Activated CD8-positive, alpha-beta T cell treated with anti-CD3 and anti-CD28 coated beads for 36 hours (primary cell): ENCODE measurements around the gene RSBN1L. TPM values are rescaled to one million over a fixed set of nuclear protein-coding genes. Genes with fewer than 3 reads are reported as not detected.

ENCODE experiments used
- ATAC-seq: fragments of 200-7000 bp; cut with Tn5 transposase; one replicate; pipeline ENCODE4 v1.10.0; 2021; ENCODE audit warnings: mild to moderate bottlenecking, moderate library complexity
- CTCF ChIA-PET: fragments of 350-600 bp; sonication (Branson Sonifier 250); formaldehyde crosslinking; loops from one replicate; lab custom pipeline; 2021; ENCODE audit warnings: antibody characterized with exemption; lab: Charles Lee
- POLR2A ChIA-PET: fragments of 350-600 bp; sonication (Branson Sonifier 250); formaldehyde crosslinking; loops from one replicate; lab custom pipeline; 2021; ENCODE audit warnings: antibody characterized with exemption; lab: Charles Lee
- DNase-seq: peaks from one replicate; pipeline ENCODE4 v3.0.0-alpha.2; 2020
- H3K27ac Mint-ChIP-seq: one replicate; pipeline ENCODE4 v1.8.0; 2021; ENCODE audit warnings: mild to moderate bottlenecking, mixed read lengths
- H3K27me3 Mint-ChIP-seq: one replicate; pipeline ENCODE4 v1.8.0; 2021; ENCODE audit warnings: mixed read lengths
- H3K36me3 Mint-ChIP-seq: one replicate; pipeline ENCODE4 v1.8.0; 2021; ENCODE audit warnings: low read depth, mixed read lengths
- H3K4me1 Mint-ChIP-seq: one replicate; pipeline ENCODE4 v1.8.0; 2021; ENCODE audit warnings: low read depth, mixed read lengths
- H3K4me3 Mint-ChIP-seq: one replicate; pipeline ENCODE4 v1.8.0; 2021; ENCODE audit warnings: mild to moderate bottlenecking, moderate library complexity, mixed read lengths
- H3K9me3 Mint-ChIP-seq: one replicate; pipeline ENCODE4 v1.8.0; 2021; ENCODE audit warnings: mixed read lengths
- CTCF ChIP-seq: fragments of 200-600 bp; IDR thresholded peaks from one replicate; pipeline ENCODE4 v1.8.0; 2022; ENCODE audit warnings: antibody characterized with exemption, mild to moderate bottlenecking
- intact Hi-C: fragments of 100-400 bp; cut with micrococcal nuclease; formaldehyde crosslinking; loops from one replicate; pipeline ENCODE4 v1.10.0; 2022
- total RNA-seq, 2 experiments: library from RNA; stranded (reverse); gene quantifications; one replicate each; pipeline ENCODE4 v1.2.3, GENCODE V29; 2021

Gene RSBN1L
- total RNA-seq, 2 experiments from 2014 or later: 16.5 to 21.9 TPM

GRCh38 chr7:77693830-77694583, 2.3 kb upstream of the RSBN1L start:
- ChIA-PET POLR2A (interaction anchor here (1.9 kb wide), 1 partner anchor 36 kb away, joined by 5 read pairs; no protein-coding TSS in a partner anchor), CTCF (interaction anchor here (1.3 to 4.5 kb wide), 2 partner anchors 42 to 65 kb away, joined by 7 to 26 read pairs; no protein-coding TSS in a partner anchor)
- Mint-ChIP-seq H3K36me3 (peaks cover 20% of the 10 kb centered on the region), H3K4me3 (peak overlapping the region; percentile 57), H3K27ac (no peak overlapping the region), H3K9me3 (no peaks in the 10 kb centered on the region), H3K4me1 (peaks cover 26% of the 10 kb centered on the region), H3K27me3 (no peaks in the 10 kb centered on the region)
- no peak for TF ChIP-seq CTCF
- ATAC-seq (no peak), DNase-seq (no peak)
- intact Hi-C loops: no loop called here

GRCh38 chr7:77696643-77697534, 630 bp downstream of the RSBN1L start:
- Mint-ChIP-seq H3K36me3 (peaks cover 27% of the 10 kb centered on the region), H3K4me3 (peak overlapping the region; percentile 99), H3K9me3 (no peaks in the 10 kb centered on the region), H3K27ac (peak overlapping the region; percentile 97), H3K4me1 (peaks cover 45% of the 10 kb centered on the region), H3K27me3 (no peaks in the 10 kb centered on the region)
- CTCF ChIA-PET: interaction anchor here (0.7 to 4.5 kb wide), 9 partner anchors 12 to 102 kb away, joined by 3 to 26 read pairs (median 6); partner anchors contain the start of genes PHTF2 and TMEM60
- intact Hi-C loops: no loop called here
- POLR2A ChIA-PET: interaction anchor here (0.6 to 1.3 kb wide), 5 partner anchors 9 to 103 kb away, joined by 3 to 4 read pairs (median 4); partner anchors contain the start of genes PHTF2 and TMEM60
- DNase-seq (peak; percentile 73), ATAC-seq (peak; percentile 34)
- TF ChIP-seq CTCF: peak; percentile 32

- Mint-ChIP-seq H3K27me3 (no peaks in the 10 kb centered on the region), H3K4me1 (peaks cover 47% of the 10 kb centered on the region), H3K4me3 (peak overlapping the region; percentile 99), H3K27ac (peak overlapping the region; percentile 94), H3K36me3 (peaks cover 26% of the 10 kb centered on the region), H3K9me3 (no peaks in the 10 kb centered on the region)
- ChIA-PET POLR2A (interaction anchor here (0.8 to 1.3 kb wide), 5 partner anchors 18 to 102 kb away, joined by 3 to 4 read pairs (median 3); partner anchors contain the start of genes PHTF2 and TMEM60), CTCF (interaction anchor here (1.0 to 4.5 kb wide), 6 partner anchors 13 to 62 kb away, joined by 4 to 26 read pairs (median 7); no protein-coding TSS in a partner anchor)
- no peak for TF ChIP-seq CTCF
- ATAC-seq: no peak
- no peak for DNase-seq
- intact Hi-C loops: no loop called here
Observed at GRCh38 chr7:77697535-77697831, 1.2 kb downstream of the RSBN1L start.

GRCh38 chr7:77698042-77698625, 1.9 kb downstream of the RSBN1L start:
- no peak for TF ChIP-seq CTCF
- ATAC-seq (no peak), DNase-seq (no peak)
- ChIA-PET CTCF (interaction anchor here (0.9 to 4.5 kb wide), 6 partner anchors 23 to 322 kb away, joined by 3 to 26 read pairs (median 6); no protein-coding TSS in a partner anchor), POLR2A (interaction anchor here (0.8 to 1.3 kb wide), 5 partner anchors 17 to 101 kb away, joined by 3 to 4 read pairs (median 3); partner anchors contain the start of genes PHTF2 and TMEM60)
- Mint-ChIP-seq H3K4me1 (peaks cover 50% of the 10 kb centered on the region), H3K27ac (peak overlapping the region; percentile 94), H3K36me3 (peaks cover 27% of the 10 kb centered on the region), H3K27me3 (no peaks in the 10 kb centered on the region), H3K9me3 (no peaks in the 10 kb centered on the region), H3K4me3 (peak overlapping the region; percentile 99)
- intact Hi-C loops: no loop called here
